DND-41 (cell line): ENCODE data around the gene BGN.

Source experiments
- ATAC-seq: fragments of 200-7000 bp; cut with Tn5 transposase; 3 replicates; pipeline ENCODE4 v1.9.1; 2021; ENCODE audit warnings: low read depth; ENCODE audit not compliant: insufficient read depth
- DNase-seq: peaks from one replicate; pipeline ENCODE4 v3.0.0-alpha.2; 2020
- H2AFZ ChIP-seq: 2 replicates; pipeline ENCODE4 v1.6.0; 2012; ENCODE audit warnings: low read depth, low read length
- H3K27ac ChIP-seq: 2 replicates; pipeline ENCODE4 v1.5.1; 2012; ENCODE audit warnings: low read length, inconsistent platforms
- H3K27me3 ChIP-seq: fragments of 200-600 bp; sonication (generic); 2 replicates; pipeline ENCODE4 v1.6.0; 2012; ENCODE audit warnings: low read length, mild to moderate bottlenecking, inconsistent platforms; ENCODE audit not compliant: insufficient read depth, poor library complexity
- H3K36me3 ChIP-seq: 2 replicates; pipeline ENCODE4 v1.5.1; 2012; ENCODE audit warnings: low read length, inconsistent platforms; ENCODE audit not compliant: insufficient read depth
- H3K4me1 ChIP-seq: 2 replicates; pipeline ENCODE4 v1.5.1; 2012; ENCODE audit warnings: mild to moderate bottlenecking, low read length; ENCODE audit not compliant: insufficient read depth
- H3K4me2 ChIP-seq: 2 replicates; pipeline ENCODE4 v1.6.0; 2012; ENCODE audit warnings: mild to moderate bottlenecking, moderate library complexity, low read length, inconsistent platforms; ENCODE audit not compliant: insufficient read depth
- H3K4me3 ChIP-seq, 2 experiments: fragments of 200-600 bp in 1 of 2; shearing (Covaris generic) in 1 of 2; 2 replicates each; pipeline ENCODE4 v1.5.1; 2012 to 2016; ENCODE audit warnings: inconsistent platforms in 2 of 2, low read length in 2 of 2, mild to moderate bottlenecking in 2 of 2, low read depth in 1 of 2, moderate library complexity in 1 of 2
- H3K79me2 ChIP-seq: 2 replicates; pipeline ENCODE4 v1.6.0; 2012; ENCODE audit warnings: low read length, inconsistent platforms; ENCODE audit not compliant: insufficient read depth
- H3K9ac ChIP-seq: 2 replicates; pipeline ENCODE4 v1.6.0; 2012; ENCODE audit warnings: low read depth, mild to moderate bottlenecking, inconsistent platforms, low read length, moderate library complexity
- H3K9me3 ChIP-seq: 2 replicates; pipeline ENCODE4 v1.5.1; 2012; ENCODE audit warnings: low read length, moderate library complexity, mild to moderate bottlenecking, inconsistent platforms; ENCODE audit not compliant: insufficient read depth, severe bottlenecking
- H4K20me1 ChIP-seq: 2 replicates; pipeline ENCODE4 v1.6.0; 2012; ENCODE audit warnings: low read length; ENCODE audit not compliant: insufficient read depth
- EZH2 ChIP-seq: IDR thresholded peaks from 3 replicates; pipeline ENCODE4 v1.6.1; 2012; ENCODE audit warnings: borderline replicate concordance, low read depth, mild to moderate bottlenecking, moderate library complexity, low read length, inconsistent platforms; ENCODE audit not compliant: severe bottlenecking
- TF ChIP-seq, protein P1 (sequence below): IDR thresholded peaks from 2 replicates; pipeline ENCODE4 v1.5.1; 2012; ENCODE audit warnings: borderline replicate concordance, low read length, moderate library complexity, mild to moderate bottlenecking; ENCODE audit not compliant: poor library complexity, severe bottlenecking; ENCODE audit errors: extremely low read depth

BGN gene

DNA sequence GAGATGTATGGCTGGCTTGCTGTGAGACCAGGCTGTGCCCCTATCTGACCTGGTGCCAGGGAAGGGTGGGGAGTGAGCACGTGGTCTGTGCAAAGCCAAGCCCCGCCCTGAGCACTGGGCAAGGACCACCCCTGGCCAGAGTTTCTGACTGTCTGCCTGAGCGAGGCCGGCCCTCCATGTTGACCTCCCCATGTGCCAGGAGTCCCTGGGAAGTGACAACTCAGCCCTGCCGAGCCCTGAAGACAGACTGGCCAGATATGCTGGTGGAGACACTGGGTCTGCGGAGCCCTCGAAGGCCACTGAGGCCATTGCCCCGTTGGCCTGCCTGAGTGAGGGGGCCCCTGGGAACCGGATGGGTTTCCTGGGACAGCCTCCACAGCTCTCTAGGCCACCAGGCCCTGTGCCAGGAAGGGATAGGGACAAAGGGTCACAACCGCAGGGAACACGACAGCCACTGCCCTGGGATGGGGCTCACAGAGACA, 7.1 kb upstream of the BGN start:
- ATAC-seq (no peak), DNase-seq (no peak)
- Histone ChIP-seq H3K4me1 (no peaks in the 10 kb centered on the region), H3K36me3 (no peaks in the 10 kb centered on the region), H3K27me3 (no peaks in the 10 kb centered on the region), H3K79me2 (no peaks in the 10 kb centered on the region), H2AFZ (no peak overlapping the region), H4K20me1 (no peaks in the 10 kb centered on the region), H3K4me3 (no peak overlapping the region), H3K9ac (no peak overlapping the region), H3K4me2 (no peak overlapping the region), H3K9me3 (no peaks in the 10 kb centered on the region), H3K27ac (no peak overlapping the region)
- no peak for TF ChIP-seq EZH2
- TF ChIP-seq, protein P1, sequence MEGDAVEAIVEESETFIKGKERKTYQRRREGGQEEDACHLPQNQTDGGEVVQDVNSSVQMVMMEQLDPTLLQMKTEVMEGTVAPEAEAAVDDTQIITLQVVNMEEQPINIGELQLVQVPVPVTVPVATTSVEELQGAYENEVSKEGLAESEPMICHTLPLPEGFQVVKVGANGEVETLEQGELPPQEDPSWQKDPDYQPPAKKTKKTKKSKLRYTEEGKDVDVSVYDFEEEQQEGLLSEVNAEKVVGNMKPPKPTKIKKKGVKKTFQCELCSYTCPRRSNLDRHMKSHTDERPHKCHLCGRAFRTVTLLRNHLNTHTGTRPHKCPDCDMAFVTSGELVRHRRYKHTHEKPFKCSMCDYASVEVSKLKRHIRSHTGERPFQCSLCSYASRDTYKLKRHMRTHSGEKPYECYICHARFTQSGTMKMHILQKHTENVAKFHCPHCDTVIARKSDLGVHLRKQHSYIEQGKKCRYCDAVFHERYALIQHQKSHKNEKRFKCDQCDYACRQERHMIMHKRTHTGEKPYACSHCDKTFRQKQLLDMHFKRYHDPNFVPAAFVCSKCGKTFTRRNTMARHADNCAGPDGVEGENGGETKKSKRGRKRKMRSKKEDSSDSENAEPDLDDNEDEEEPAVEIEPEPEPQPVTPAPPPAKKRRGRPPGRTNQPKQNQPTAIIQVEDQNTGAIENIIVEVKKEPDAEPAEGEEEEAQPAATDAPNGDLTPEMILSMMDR = no peak

- Histone ChIP-seq H3K36me3 (no peaks in the 10 kb centered on the region), H4K20me1 (no peaks in the 10 kb centered on the region), H2AFZ (no peak overlapping the region), H3K4me2 (no peak overlapping the region), H3K27me3 (no peaks in the 10 kb centered on the region), H3K4me1 (no peaks in the 10 kb centered on the region), H3K9ac (no peak overlapping the region), H3K4me3 (no peak overlapping the region), H3K79me2 (no peaks in the 10 kb centered on the region), H3K9me3 (no peaks in the 10 kb centered on the region), H3K27ac (no peak overlapping the region)
- ATAC-seq = no peak
- TF ChIP-seq EZH2 = no peak
- TF ChIP-seq, protein P1 = no peak
- no peak for DNase-seq
Observed at GRCh38 chrX:153488231-153488914, 6.4 kb upstream of the BGN start.

- TF ChIP-seq EZH2 = no peak
- TF ChIP-seq, protein P1 = no peak
- ATAC-seq = no peak
- Histone ChIP-seq H2AFZ (no peak overlapping the region), H3K4me3 (no peak overlapping the region), H3K4me1 (no peaks in the 10 kb centered on the region), H3K9ac (no peak overlapping the region), H3K79me2 (no peaks in the 10 kb centered on the region), H3K9me3 (no peaks in the 10 kb centered on the region), H4K20me1 (no peaks in the 10 kb centered on the region), H3K36me3 (no peaks in the 10 kb centered on the region), H3K27me3 (no peaks in the 10 kb centered on the region), H3K4me2 (no peak overlapping the region), H3K27ac (no peak overlapping the region)
- no peak for DNase-seq
Observed at GRCh38 chrX:153490217-153490930, 4.4 kb upstream of the BGN start.
